HUES48 (cell line): ENCODE measurements around the gene RFX6.

Experiments used
- H3K27ac ChIP-seq: one replicate; pipeline ENCODE4 v1.7.0; 2013; ENCODE audit warnings: low read depth, low read length, inconsistent platforms
- H3K27me3 ChIP-seq: 2 replicates; pipeline ENCODE4 v1.6.1; 2013; ENCODE audit warnings: mild to moderate bottlenecking, low read length; ENCODE audit not compliant: control insufficient read depth, insufficient read depth
- H3K36me3 ChIP-seq: 2 replicates; pipeline ENCODE4 v1.6.1; 2013; ENCODE audit warnings: low read length; ENCODE audit not compliant: control insufficient read depth, insufficient read depth
- H3K4me1 ChIP-seq: 2 replicates; pipeline ENCODE4 v1.6.1; 2013; ENCODE audit warnings: mild to moderate bottlenecking, low read length; ENCODE audit not compliant: control insufficient read depth, insufficient read depth
- H3K4me3 ChIP-seq: 2 replicates; pipeline ENCODE4 v1.5.1; 2013; ENCODE audit warnings: mild to moderate bottlenecking, low read depth, low read length
- H3K9ac ChIP-seq: 2 replicates; pipeline ENCODE4 v1.6.1; 2013; ENCODE audit warnings: mild to moderate bottlenecking, low read depth, low read length, moderate library complexity
- H3K9me3 ChIP-seq: 2 replicates; pipeline ENCODE4 v1.6.1; 2013; ENCODE audit warnings: low read length; ENCODE audit not compliant: control insufficient read depth, insufficient read depth

The RFX6 gene

GRCh38 chr6:116894669-116895068 is 17.6 kb downstream of the RFX6 start:
- Histone ChIP-seq H3K9me3 (no peaks in the 10 kb centered on the region), H3K4me3 (no peak overlapping the region), H3K4me1 (no peaks in the 10 kb centered on the region), H3K36me3 (no peaks in the 10 kb centered on the region), H3K9ac (no peak overlapping the region), H3K27ac (no peak overlapping the region), H3K27me3 (no peaks in the 10 kb centered on the region)

- Histone ChIP-seq H3K4me1 (no peaks in the 10 kb centered on the region), H3K27me3 (no peaks in the 10 kb centered on the region), H3K36me3 (no peaks in the 10 kb centered on the region), H3K4me3 (no peak overlapping the region), H3K9me3 (no peaks in the 10 kb centered on the region), H3K27ac (no peak overlapping the region), H3K9ac (no peak overlapping the region)
Measured at GRCh38 chr6:116895935-116896334, 18.9 kb downstream of the RFX6 start.

- Histone ChIP-seq H3K9ac (no peak overlapping the region), H3K27me3 (no peaks in the 10 kb centered on the region), H3K27ac (no peak overlapping the region), H3K36me3 (no peaks in the 10 kb centered on the region), H3K4me3 (no peak overlapping the region), H3K4me1 (no peaks in the 10 kb centered on the region), H3K9me3 (no peaks in the 10 kb centered on the region)
Measured at GRCh38 chr6:116902634-116903033, 25.6 kb downstream of the RFX6 start.

- Histone ChIP-seq H3K9ac (no peak overlapping the region), H3K4me1 (no peaks in the 10 kb centered on the region), H3K9me3 (no peaks in the 10 kb centered on the region), H3K27me3 (no peaks in the 10 kb centered on the region), H3K27ac (no peak overlapping the region), H3K36me3 (no peaks in the 10 kb centered on the region), H3K4me3 (no peak overlapping the region)
Measured at GRCh38 chr6:116922853-116923548, 46.0 kb downstream of the RFX6 start.

- no peaks in the 10 kb centered on the region for H3K36me3 ChIP-seq
- H3K4me3 ChIP-seq = no peak overlapping the region
- no peak overlapping the region for H3K9ac ChIP-seq
- H3K9me3 ChIP-seq = no peaks in the 10 kb centered on the region
- H3K4me1 ChIP-seq = no peaks in the 10 kb centered on the region
- no peak overlapping the region for H3K27ac ChIP-seq
- no peaks in the 10 kb centered on the region for H3K27me3 ChIP-seq
Measured at GRCh38 chr6:116924245-116924644, 47.2 kb downstream of the RFX6 start.

GRCh38 chr6:116925088-116925794 is 48.2 kb downstream of the RFX6 start:
- Histone ChIP-seq H3K36me3 (no peaks in the 10 kb centered on the region), H3K4me1 (no peaks in the 10 kb centered on the region), H3K27ac (no peak overlapping the region), H3K4me3 (no peak overlapping the region), H3K9me3 (no peaks in the 10 kb centered on the region), H3K9ac (no peak overlapping the region), H3K27me3 (no peaks in the 10 kb centered on the region)

GRCh38 chr6:116928677-116929076 is 51.6 kb downstream of the RFX6 start:
- Histone ChIP-seq H3K4me1 (no peaks in the 10 kb centered on the region), H3K27ac (no peak overlapping the region), H3K36me3 (no peaks in the 10 kb centered on the region), H3K9me3 (no peaks in the 10 kb centered on the region), H3K9ac (no peak overlapping the region), H3K27me3 (no peaks in the 10 kb centered on the region), H3K4me3 (no peak overlapping the region)

- Histone ChIP-seq H3K9me3 (no peaks in the 10 kb centered on the region), H3K36me3 (no peaks in the 10 kb centered on the region), H3K27me3 (no peaks in the 10 kb centered on the region), H3K4me1 (0 out of 2 replicates have a peak, but pooled peaks cover 5% of the 10 kb centered on the region), H3K4me3 (no peak overlapping the region), H3K27ac (no peak overlapping the region), H3K9ac (no peak overlapping the region)
Measured at GRCh38 chr6:116929825-116930224, 52.8 kb downstream of the RFX6 start.

GRCh38 chr6:116931456-116931855 is 54.4 kb downstream of the RFX6 start:
- 0 out of 2 replicates have a peak, but pooled peaks cover 5% of the 10 kb centered on the region for H3K4me1 ChIP-seq
- H3K27ac ChIP-seq = no peak overlapping the region
- H3K9ac ChIP-seq = no peak overlapping the region
- H3K36me3 ChIP-seq = no peaks in the 10 kb centered on the region
- H3K27me3 ChIP-seq = no peaks in the 10 kb centered on the region
- H3K9me3 ChIP-seq = no peaks in the 10 kb centered on the region
- no peak overlapping the region for H3K4me3 ChIP-seq

GRCh38 chr6:116932496-116932895 is 55.5 kb downstream of the RFX6 start:
- Histone ChIP-seq H3K4me3 (no peak overlapping the region), H3K27ac (no peak overlapping the region), H3K27me3 (no peaks in the 10 kb centered on the region), H3K36me3 (no peaks in the 10 kb centered on the region), H3K9ac (no peak overlapping the region), H3K9me3 (no peaks in the 10 kb centered on the region), H3K4me1 (0 out of 2 replicates have a peak, but pooled peaks cover 5% of the 10 kb centered on the region)

GRCh38 chr6:116933485-116933884 is 56.4 kb downstream of the RFX6 start:
- no peak overlapping the region for H3K9ac ChIP-seq
- no peaks in the 10 kb centered on the region for H3K9me3 ChIP-seq
- no peaks in the 10 kb centered on the region for H3K27me3 ChIP-seq
- H3K27ac ChIP-seq = no peak overlapping the region
- 0 out of 2 replicates have a peak, but pooled peaks cover 5% of the 10 kb centered on the region for H3K4me1 ChIP-seq
- H3K4me3 ChIP-seq = no peak overlapping the region
- no peaks in the 10 kb centered on the region for H3K36me3 ChIP-seq
